Measurements from ENCODE around the gene LRIG1.
A peak's percentile ranks its signal among the peaks of the same experiment; 100 is the strongest.

DNA sequence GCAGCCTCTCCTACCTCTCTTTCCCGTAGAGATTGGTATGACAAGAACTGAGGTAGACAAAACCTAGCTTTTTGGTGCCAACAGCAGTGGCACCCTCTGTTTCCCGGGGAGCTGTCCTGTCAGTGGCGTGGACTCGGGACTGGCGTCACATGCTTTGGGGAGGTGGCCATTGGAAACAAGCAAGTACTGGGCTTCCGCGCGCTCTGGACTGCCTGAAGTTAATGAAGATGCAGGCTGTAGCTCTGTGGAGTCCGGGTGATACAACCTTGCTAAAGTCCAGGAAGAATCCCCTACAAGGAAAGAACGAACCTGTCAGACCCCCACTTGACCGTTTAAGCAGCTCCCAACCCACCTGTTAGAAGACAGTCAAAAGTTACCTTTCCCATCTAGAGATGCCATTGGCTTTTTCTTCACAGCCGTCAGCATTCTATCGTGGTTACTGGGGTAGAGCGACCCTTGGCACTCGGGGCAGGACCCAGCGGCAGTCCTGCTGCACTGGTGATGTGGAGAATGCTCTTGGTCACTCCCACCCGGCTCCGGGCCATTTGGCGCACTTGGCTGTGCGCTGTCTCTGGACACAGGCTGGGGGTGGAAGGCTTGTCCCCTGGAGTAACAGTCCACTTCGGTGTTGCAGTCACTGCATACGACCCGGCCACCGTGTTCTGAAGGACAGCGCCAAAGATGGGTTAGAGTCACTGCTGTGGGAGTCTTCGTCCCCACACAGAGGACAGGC is 120.5 kb downstream of the LRIG1 start:
- TF ChIP-seq, protein P1, sequence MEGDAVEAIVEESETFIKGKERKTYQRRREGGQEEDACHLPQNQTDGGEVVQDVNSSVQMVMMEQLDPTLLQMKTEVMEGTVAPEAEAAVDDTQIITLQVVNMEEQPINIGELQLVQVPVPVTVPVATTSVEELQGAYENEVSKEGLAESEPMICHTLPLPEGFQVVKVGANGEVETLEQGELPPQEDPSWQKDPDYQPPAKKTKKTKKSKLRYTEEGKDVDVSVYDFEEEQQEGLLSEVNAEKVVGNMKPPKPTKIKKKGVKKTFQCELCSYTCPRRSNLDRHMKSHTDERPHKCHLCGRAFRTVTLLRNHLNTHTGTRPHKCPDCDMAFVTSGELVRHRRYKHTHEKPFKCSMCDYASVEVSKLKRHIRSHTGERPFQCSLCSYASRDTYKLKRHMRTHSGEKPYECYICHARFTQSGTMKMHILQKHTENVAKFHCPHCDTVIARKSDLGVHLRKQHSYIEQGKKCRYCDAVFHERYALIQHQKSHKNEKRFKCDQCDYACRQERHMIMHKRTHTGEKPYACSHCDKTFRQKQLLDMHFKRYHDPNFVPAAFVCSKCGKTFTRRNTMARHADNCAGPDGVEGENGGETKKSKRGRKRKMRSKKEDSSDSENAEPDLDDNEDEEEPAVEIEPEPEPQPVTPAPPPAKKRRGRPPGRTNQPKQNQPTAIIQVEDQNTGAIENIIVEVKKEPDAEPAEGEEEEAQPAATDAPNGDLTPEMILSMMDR (IDR thresholded peaks at IDR 0.05 in 2 of 3, conservative IDR thresholded peaks at IDR 0.05 in 1 of 3; ENCODE audit: control insufficient read depth in 2 of 3, extremely low read depth in 1 of 3, insufficient read depth in 1 of 3, low read depth in 3 of 3, low read length in 3 of 3), result no peak
- TF ChIP-seq CHD4 (IDR thresholded peaks at IDR 0.05) (no peak), MTA2 (IDR thresholded peaks at IDR 0.05; ENCODE audit: low read depth) (no peak), CBX3 (IDR thresholded peaks at IDR 0.05; ENCODE audit: borderline replicate concordance, low read depth) (no peak), SIX5 (IDR thresholded peaks at IDR 0.05; ENCODE audit: low read depth, low read length, severe bottlenecking) (no peak), POLR2AphosphoS5 (IDR thresholded peaks at IDR 0.05; ENCODE audit: low read length) (no peak), ZNF274 (IDR thresholded peaks at IDR 0.05; ENCODE audit: insufficient read depth, insufficient read length) (no peak), POLR2A (IDR thresholded peaks at IDR 0.05; ENCODE audit: low read depth, low read length) (0 out of 2 replicates have a peak, but pooled peaks have one; percentile 31), RAD51 (IDR thresholded peaks at IDR 0.05) (no peak)
- TF ChIP-seq, protein P2, sequence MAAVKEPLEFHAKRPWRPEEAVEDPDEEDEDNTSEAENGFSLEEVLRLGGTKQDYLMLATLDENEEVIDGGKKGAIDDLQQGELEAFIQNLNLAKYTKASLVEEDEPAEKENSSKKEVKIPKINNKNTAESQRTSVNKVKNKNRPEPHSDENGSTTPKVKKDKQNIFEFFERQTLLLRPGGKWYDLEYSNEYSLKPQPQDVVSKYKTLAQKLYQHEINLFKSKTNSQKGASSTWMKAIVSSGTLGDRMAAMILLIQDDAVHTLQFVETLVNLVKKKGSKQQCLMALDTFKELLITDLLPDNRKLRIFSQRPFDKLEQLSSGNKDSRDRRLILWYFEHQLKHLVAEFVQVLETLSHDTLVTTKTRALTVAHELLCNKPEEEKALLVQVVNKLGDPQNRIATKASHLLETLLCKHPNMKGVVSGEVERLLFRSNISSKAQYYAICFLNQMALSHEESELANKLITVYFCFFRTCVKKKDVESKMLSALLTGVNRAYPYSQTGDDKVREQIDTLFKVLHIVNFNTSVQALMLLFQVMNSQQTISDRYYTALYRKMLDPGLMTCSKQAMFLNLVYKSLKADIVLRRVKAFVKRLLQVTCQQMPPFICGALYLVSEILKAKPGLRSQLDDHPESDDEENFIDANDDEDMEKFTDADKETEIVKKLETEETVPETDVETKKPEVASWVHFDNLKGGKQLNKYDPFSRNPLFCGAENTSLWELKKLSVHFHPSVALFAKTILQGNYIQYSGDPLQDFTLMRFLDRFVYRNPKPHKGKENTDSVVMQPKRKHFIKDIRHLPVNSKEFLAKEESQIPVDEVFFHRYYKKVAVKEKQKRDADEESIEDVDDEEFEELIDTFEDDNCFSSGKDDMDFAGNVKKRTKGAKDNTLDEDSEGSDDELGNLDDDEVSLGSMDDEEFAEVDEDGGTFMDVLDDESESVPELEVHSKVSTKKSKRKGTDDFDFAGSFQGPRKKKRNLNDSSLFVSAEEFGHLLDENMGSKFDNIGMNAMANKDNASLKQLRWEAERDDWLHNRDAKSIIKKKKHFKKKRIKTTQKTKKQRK (IDR thresholded peaks at IDR 0.05; ENCODE audit: low read depth, low read length), result no peak
- TF ChIP-seq, protein P3, sequence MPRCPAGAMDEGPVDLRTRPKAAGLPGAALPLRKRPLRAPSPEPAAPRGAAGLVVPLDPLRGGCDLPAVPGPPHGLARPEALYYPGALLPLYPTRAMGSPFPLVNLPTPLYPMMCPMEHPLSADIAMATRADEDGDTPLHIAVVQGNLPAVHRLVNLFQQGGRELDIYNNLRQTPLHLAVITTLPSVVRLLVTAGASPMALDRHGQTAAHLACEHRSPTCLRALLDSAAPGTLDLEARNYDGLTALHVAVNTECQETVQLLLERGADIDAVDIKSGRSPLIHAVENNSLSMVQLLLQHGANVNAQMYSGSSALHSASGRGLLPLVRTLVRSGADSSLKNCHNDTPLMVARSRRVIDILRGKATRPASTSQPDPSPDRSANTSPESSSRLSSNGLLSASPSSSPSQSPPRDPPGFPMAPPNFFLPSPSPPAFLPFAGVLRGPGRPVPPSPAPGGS (IDR thresholded peaks at IDR 0.05; ENCODE audit: borderline replicate concordance, insufficient read depth, low read depth, low read length, poor library complexity, severe bottlenecking), result no peak
- TF ChIP-seq, protein P4, sequence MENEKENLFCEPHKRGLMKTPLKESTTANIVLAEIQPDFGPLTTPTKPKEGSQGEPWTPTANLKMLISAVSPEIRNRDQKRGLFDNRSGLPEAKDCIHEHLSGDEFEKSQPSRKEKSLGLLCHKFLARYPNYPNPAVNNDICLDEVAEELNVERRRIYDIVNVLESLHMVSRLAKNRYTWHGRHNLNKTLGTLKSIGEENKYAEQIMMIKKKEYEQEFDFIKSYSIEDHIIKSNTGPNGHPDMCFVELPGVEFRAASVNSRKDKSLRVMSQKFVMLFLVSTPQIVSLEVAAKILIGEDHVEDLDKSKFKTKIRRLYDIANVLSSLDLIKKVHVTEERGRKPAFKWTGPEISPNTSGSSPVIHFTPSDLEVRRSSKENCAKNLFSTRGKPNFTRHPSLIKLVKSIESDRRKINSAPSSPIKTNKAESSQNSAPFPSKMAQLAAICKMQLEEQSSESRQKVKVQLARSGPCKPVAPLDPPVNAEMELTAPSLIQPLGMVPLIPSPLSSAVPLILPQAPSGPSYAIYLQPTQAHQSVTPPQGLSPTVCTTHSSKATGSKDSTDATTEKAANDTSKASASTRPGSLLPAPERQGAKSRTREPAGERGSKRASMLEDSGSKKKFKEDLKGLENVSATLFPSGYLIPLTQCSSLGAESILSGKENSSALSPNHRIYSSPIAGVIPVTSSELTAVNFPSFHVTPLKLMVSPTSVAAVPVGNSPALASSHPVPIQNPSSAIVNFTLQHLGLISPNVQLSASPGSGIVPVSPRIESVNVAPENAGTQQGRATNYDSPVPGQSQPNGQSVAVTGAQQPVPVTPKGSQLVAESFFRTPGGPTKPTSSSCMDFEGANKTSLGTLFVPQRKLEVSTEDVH (IDR thresholded peaks at IDR 0.05; ENCODE audit: low read depth, partially characterized antibody), result no peak
